Measurements from ENCODE around the gene HOMER2.

GRCh38 chr15:82910721-82911120 is 41.8 kb downstream of the HOMER2 start:
- TF ChIP-seq CTCF (IDR thresholded peaks at IDR 0.05; ENCODE audit: low read depth, low read length), result no peak
- TF ChIP-seq EZH2phosphoT487 (IDR thresholded peaks at IDR 0.05; ENCODE audit: low read depth), result no peak
